Measurements from ENCODE around the gene UNK. TPM values are rescaled to one million over a fixed set of nuclear protein-coding genes. Genes with fewer than 3 reads are reported as not detected.
"Not testable (repeated sequence)": the region's sequence is repeated elsewhere in the genome, so short reads cannot be mapped to it uniquely, and the experiment has no call there.

The UNK gene
- total RNA-seq, 6 donors from 2014 or later, result 22.4 to 97.4 (median 31.4) TPM

- DNase-seq (no peak), ATAC-seq (ENCODE audit: low FRiP score in 2 of 2) (no peak)
- no peak overlapping the region for H3K4me3 ChIP-seq
- H3K27me3 ChIP-seq, result no peaks in the 10 kb centered on the region
- TF ChIP-seq POLR2A (IDR thresholded peaks at IDR 0.05) (no peak), POLR2AphosphoS5 (IDR thresholded peaks at IDR 0.05) (no peak), CTCF (IDR thresholded peaks at IDR 0.05) (no peak), EP300 (IDR thresholded peaks at IDR 0.05) (no peak)
- WGBS, 2 donors, result 91 to 93% methylated on average over 17 to 20 of the region's 21 CpGs
- H3K36me3 ChIP-seq, result peaks cover 3 to 41% (median 15%) of the 10 kb centered on the region in 4 donors
- H3K4me1 ChIP-seq, result peaks cover 14 to 23% (median 19%) of the 10 kb centered on the region in 4 donors
- H3K9me3 ChIP-seq, result no peaks in the 10 kb centered on the region
- H3K27ac ChIP-seq, result no peak overlapping the region
Observed at GRCh38 chr17:75757086-75757681, 27.4 kb upstream of the UNK start.

- peaks cover 3 to 47% (median 19%) of the 10 kb centered on the region in 4 donors for H3K36me3 ChIP-seq
- no peak for ATAC-seq (ENCODE audit: low FRiP score in 2 of 2)
- TF ChIP-seq EP300 (IDR thresholded peaks at IDR 0.05), result no peak
- TF ChIP-seq POLR2AphosphoS5 (IDR thresholded peaks at IDR 0.05), result no peak
- no peak for TF ChIP-seq POLR2A (IDR thresholded peaks at IDR 0.05)
- no peak for TF ChIP-seq CTCF (IDR thresholded peaks at IDR 0.05)
Observed at GRCh38 chr17:75758131-75758905, 26.3 kb upstream of the UNK start.

GRCh38 chr17:75759457-75759856 is 25.1 kb upstream of the UNK start:
- peaks cover 3 to 47% (median 19%) of the 10 kb centered on the region in 4 donors for H3K36me3 ChIP-seq
- no peaks in the 10 kb centered on the region for H3K9me3 ChIP-seq
- H3K27ac ChIP-seq, result peak overlapping the region in 1 of 4 donors; percentile 29
- peaks cover 10 to 24% (median 14%) of the 10 kb centered on the region in 4 donors for H3K4me1 ChIP-seq
- ATAC-seq (ENCODE audit: low FRiP score in 2 of 2) (no peak), DNase-seq (no peak)
- H3K27me3 ChIP-seq, result no peaks in the 10 kb centered on the region
- TF ChIP-seq CTCF (IDR thresholded peaks at IDR 0.05) (no peak), EP300 (IDR thresholded peaks at IDR 0.05) (no peak), POLR2AphosphoS5 (IDR thresholded peaks at IDR 0.05) (no peak), POLR2A (IDR thresholded peaks at IDR 0.05) (no peak)
- 80 to 84% methylated on average over 3 of the region's 3 CpGs for WGBS, 2 donors
- no peak overlapping the region for H3K4me3 ChIP-seq

More at GRCh38 chr17:75758131-75758905, 26.3 kb upstream of the UNK start:
- Histone ChIP-seq H3K27ac (no peak overlapping the region), H3K9me3 (no peaks in the 10 kb centered on the region), H3K27me3 (no peaks in the 10 kb centered on the region), H3K4me1 (peaks cover 11 to 24% (median 15%) of the 10 kb centered on the region in 4 donors), H3K4me3 (no peak overlapping the region)
- DNase-seq, result peak in 1 of 2 donors; percentile 83
- 89% methylated on average over 25 of the region's 41 CpGs; no CpG with 5 or more reads in 1 of the 2 donors for WGBS, 2 donors

- ATAC-seq (ENCODE audit: low FRiP score in 2 of 2); H3K9me3 ChIP-seq; DNase-seq; H3K27me3 ChIP-seq; H3K4me3 ChIP-seq: not testable (repeated sequence)
- peaks cover 9 to 28% (median 16%) of the 10 kb centered on the region in 4 donors for H3K4me1 ChIP-seq
- H3K27ac ChIP-seq, result peak overlapping the region in 1 of 4 donors; percentile 29
- H3K36me3 ChIP-seq, result peaks cover 3 to 44% (median 19%) of the 10 kb centered on the region in 4 donors
- WGBS, 2 donors, result 82 to 88% methylated on average over 5 to 6 of the region's 6 CpGs
Observed at GRCh38 chr17:75759978-75760640, 24.5 kb upstream of the UNK start.

Data from upper lobe of left lung (tissue), 6 donors.